ENCODE measurements around the gene MAPK8. TPM values are rescaled to one million over a fixed set of nuclear protein-coding genes. Genes with fewer than 3 reads are reported as not detected.

MAPK8 gene
- total RNA-seq, 1 experiment from 2014 or later = 67.5 TPM

DNA sequence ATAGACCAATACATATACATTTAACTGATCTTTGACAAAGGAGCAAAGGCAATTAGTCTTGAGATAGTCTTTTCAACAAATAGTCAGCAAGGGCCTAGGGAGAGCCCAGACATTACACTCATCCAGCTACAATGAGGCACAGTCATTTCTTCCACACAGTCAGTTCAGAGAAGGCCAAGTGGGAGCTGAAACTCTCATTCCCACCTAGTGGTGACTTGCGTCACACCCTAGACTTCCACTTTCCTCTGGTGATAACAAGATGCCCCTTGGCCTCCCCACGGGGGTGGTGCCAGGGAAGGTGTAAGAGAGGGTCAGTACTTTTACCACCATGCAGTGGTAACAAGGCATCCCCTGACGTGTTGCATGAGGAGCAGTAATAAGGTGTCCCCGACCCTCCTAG is 39.9 kb upstream of the MAPK8 start:
- Histone ChIP-seq H3K9me2 (ENCODE audit: insufficient read depth) (no peaks in the 10 kb centered on the region), H3F3A (ENCODE audit: insufficient read depth, low read depth) (no peaks in the 10 kb centered on the region), H3K9me3 (ENCODE audit: insufficient read depth, low read depth) (no peaks in the 10 kb centered on the region; the same call in 1 of the 2 replicates), H3K4me1 (replicated peaks; ENCODE audit: insufficient read depth) (no peaks in the 10 kb centered on the region), H3K4me2 (no peak overlapping the region), H3K36me3 (ENCODE audit: low read depth) (no peaks in the 10 kb centered on the region), H4K20me1 (ENCODE audit: insufficient read depth) (no peaks in the 10 kb centered on the region), H3K4me3 (no peak overlapping the region), H3K27ac (no peak overlapping the region), H3K79me2 (ENCODE audit: low read depth) (no peaks in the 10 kb centered on the region), H2AFZ (no peak overlapping the region), H3K27me3 (ENCODE audit: insufficient read depth, low read depth) (no peaks in the 10 kb centered on the region)
- BruUV-seq (replicated peaks) = no TSS peak
- CTCF ChIA-PET = interaction anchor here (0.6 kb wide), 1 partner anchor 21 kb away, joined by 5 read pairs; no protein-coding TSS in a partner anchor
- POLR2A ChIA-PET (ENCODE audit: unreplicated experiment) = no interaction called here
- intact Hi-C loops (cut with micrococcal nuclease; ENCODE audit: unreplicated experiment) = no loop called here
- DNase-seq = no peak
- no peak for TF ChIP-seq EZH2 (IDR thresholded peaks at IDR 0.05; ENCODE audit: low read depth)
- TF ChIP-seq, protein P1, sequence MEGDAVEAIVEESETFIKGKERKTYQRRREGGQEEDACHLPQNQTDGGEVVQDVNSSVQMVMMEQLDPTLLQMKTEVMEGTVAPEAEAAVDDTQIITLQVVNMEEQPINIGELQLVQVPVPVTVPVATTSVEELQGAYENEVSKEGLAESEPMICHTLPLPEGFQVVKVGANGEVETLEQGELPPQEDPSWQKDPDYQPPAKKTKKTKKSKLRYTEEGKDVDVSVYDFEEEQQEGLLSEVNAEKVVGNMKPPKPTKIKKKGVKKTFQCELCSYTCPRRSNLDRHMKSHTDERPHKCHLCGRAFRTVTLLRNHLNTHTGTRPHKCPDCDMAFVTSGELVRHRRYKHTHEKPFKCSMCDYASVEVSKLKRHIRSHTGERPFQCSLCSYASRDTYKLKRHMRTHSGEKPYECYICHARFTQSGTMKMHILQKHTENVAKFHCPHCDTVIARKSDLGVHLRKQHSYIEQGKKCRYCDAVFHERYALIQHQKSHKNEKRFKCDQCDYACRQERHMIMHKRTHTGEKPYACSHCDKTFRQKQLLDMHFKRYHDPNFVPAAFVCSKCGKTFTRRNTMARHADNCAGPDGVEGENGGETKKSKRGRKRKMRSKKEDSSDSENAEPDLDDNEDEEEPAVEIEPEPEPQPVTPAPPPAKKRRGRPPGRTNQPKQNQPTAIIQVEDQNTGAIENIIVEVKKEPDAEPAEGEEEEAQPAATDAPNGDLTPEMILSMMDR (conservative IDR thresholded peaks at IDR 0.05) = no peak

DNA sequence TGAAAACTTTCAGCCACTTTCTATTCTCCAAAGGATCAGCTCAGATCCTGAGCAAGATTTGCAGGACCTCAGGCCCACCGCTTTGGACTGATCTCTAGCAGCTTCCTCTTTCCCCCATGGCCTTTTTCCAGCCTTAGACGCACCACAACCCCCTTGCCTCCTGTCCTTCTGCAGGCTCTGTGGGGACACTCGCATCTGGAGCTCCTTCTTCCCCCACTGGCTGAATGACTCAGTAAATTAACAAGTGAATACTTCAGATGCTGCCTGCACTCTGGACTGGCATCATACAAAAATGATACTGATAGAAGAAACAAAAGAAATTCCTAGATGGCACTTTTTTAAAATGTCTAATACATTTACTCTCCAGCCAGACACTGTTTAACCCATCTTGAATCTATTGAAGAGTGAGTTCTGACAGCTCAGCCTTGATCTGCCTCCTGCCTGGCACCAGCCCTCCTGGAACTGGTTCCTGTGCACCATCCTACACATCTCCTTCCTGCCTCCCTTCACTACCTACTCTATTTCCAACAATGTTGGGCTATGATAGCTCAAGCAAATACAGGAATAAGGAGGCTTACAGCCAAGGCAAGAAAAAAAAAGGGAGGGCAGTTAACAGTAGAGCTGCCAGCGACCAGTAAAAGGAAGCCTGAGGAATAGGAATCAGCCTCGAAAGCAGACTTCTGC is 35.3 kb upstream of the MAPK8 start:
- no TSS peak for BruUV-seq (replicated peaks)
- TF ChIP-seq EZH2 (IDR thresholded peaks at IDR 0.05; ENCODE audit: low read depth) = no peak
- TF ChIP-seq, protein P1 (conservative IDR thresholded peaks at IDR 0.05) = no peak
- CTCF ChIA-PET = no interaction called here

DNA sequence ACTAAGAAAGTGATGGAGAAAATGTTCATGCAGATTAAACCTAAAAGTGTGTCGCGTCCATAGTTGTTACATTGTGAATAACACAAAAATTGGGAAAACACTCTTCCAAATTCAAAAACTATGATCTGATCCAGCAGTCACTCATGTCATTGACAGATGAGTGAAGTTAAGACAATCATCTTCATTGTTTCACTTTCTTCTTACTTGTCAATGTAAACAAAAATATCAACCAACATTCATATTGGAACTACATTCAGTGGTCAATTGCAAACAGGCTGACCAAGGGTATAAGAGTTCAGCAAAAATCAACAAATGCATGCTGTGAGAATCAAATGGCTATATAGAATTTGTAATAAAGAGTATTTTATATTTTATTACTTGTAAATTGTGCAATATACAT is 33.8 kb upstream of the MAPK8 start:
- no peak for DNase-seq
- no peaks in the 10 kb centered on the region for H3K4me1 ChIP-seq (replicated peaks; ENCODE audit: insufficient read depth)
- H3F3A ChIP-seq (ENCODE audit: insufficient read depth, low read depth) = no peaks in the 10 kb centered on the region
- no peaks in the 10 kb centered on the region for H3K36me3 ChIP-seq (ENCODE audit: low read depth)
- CTCF ChIA-PET = no interaction called here
- intact Hi-C loops (cut with micrococcal nuclease; ENCODE audit: unreplicated experiment) = no loop called here
- BruUV-seq (replicated peaks) = no TSS peak
- H3K27me3 ChIP-seq (ENCODE audit: insufficient read depth, low read depth) = 0 out of 2 replicates have a peak, but pooled peaks cover 1% of the 10 kb centered on the region
- no peak for TF ChIP-seq EZH2 (IDR thresholded peaks at IDR 0.05; ENCODE audit: low read depth)
- TF ChIP-seq, protein P1 (conservative IDR thresholded peaks at IDR 0.05) = no peak
- POLR2A ChIA-PET (ENCODE audit: unreplicated experiment) = interaction anchor here (0.6 kb wide), 1 partner anchor 70 kb away, joined by 3 read pairs; no protein-coding TSS in a partner anchor
- H3K4me2 ChIP-seq = no peak overlapping the region
- no peak overlapping the region for H3K4me3 ChIP-seq
- no peaks in the 10 kb centered on the region for H4K20me1 ChIP-seq (ENCODE audit: insufficient read depth)
- no peaks in the 10 kb centered on the region for H3K9me2 ChIP-seq (ENCODE audit: insufficient read depth)
- H2AFZ ChIP-seq = no peak overlapping the region
- no peak overlapping the region for H3K27ac ChIP-seq
- H3K79me2 ChIP-seq (ENCODE audit: low read depth) = no peaks in the 10 kb centered on the region
- 0 out of 2 replicates have a peak, but pooled peaks cover 3% of the 10 kb centered on the region for H3K9me3 ChIP-seq (ENCODE audit: insufficient read depth, low read depth)

More for the DNA sequence above, 35.3 kb upstream of the MAPK8 start:
- Histone ChIP-seq H3K9me3 (ENCODE audit: insufficient read depth, low read depth) (no peaks in the 10 kb centered on the region), H3K9me2 (ENCODE audit: insufficient read depth) (no peaks in the 10 kb centered on the region), H3K4me2 (no peak overlapping the region), H3K27me3 (ENCODE audit: insufficient read depth, low read depth) (no peaks in the 10 kb centered on the region), H3F3A (ENCODE audit: insufficient read depth, low read depth) (no peaks in the 10 kb centered on the region), H3K79me2 (ENCODE audit: low read depth) (no peaks in the 10 kb centered on the region), H3K27ac (no peak overlapping the region), H4K20me1 (ENCODE audit: insufficient read depth) (no peaks in the 10 kb centered on the region), H2AFZ (no peak overlapping the region), H3K4me1 (replicated peaks; ENCODE audit: insufficient read depth) (no peaks in the 10 kb centered on the region), H3K4me3 (no peak overlapping the region), H3K36me3 (ENCODE audit: low read depth) (no peaks in the 10 kb centered on the region)
- intact Hi-C loops (cut with micrococcal nuclease; ENCODE audit: unreplicated experiment) = no loop called here
- POLR2A ChIA-PET (ENCODE audit: unreplicated experiment) = interaction anchor here (0.7 to 0.8 kb wide), 2 partner anchors 17 to 173 kb away, joined by 3 read pairs; no protein-coding TSS in a partner anchor
- DNase-seq = no peak

All from PC-9 (cell line).